HepG2 (cell line): ENCODE results near the gene CCT3. TPM values are rescaled to one million over a fixed set of nuclear protein-coding genes. Genes with fewer than 3 reads are reported as not detected.

Experiments
- FOXC1 ChIP-seq: sonication (generic); formaldehyde crosslinking; IDR thresholded peaks from 2 replicates; pipeline ENCODE4 v1.8.0; 2022; ENCODE audit warnings: mild to moderate bottlenecking, missing genetic modification reagents, borderline replicate concordance
- IRF2 ChIP-seq: IDR thresholded peaks from 2 replicates; pipeline ENCODE4 v1.6.1; 2018; ENCODE audit warnings: missing genetic modification reagents, missing compliant biosample characterization
- NFKBIZ ChIP-seq: IDR thresholded peaks from 2 replicates; pipeline ENCODE4 v1.6.1; 2018; ENCODE audit warnings: missing genetic modification reagents, missing compliant biosample characterization
- NKX3-1 ChIP-seq: sonication (generic); formaldehyde crosslinking; IDR thresholded peaks from 2 replicates; pipeline ENCODE4 v1.5.0; 2020; ENCODE audit warnings: missing genetic modification reagents
- RXRB ChIP-seq: IDR thresholded peaks from 2 replicates; pipeline ENCODE4 v1.6.1; 2016; ENCODE audit warnings: borderline replicate concordance, missing genetic modification reagents, missing compliant biosample characterization
- SCMH1 ChIP-seq: sonication (generic); formaldehyde crosslinking; IDR thresholded peaks from 2 replicates; pipeline ENCODE4 v1.9.0; 2021; ENCODE audit warnings: missing genetic modification reagents, mild to moderate bottlenecking, borderline replicate concordance
- SMAD3 ChIP-seq: sonication (generic); formaldehyde crosslinking; IDR thresholded peaks from 2 replicates; pipeline ENCODE4 v1.4.0; 2020; ENCODE audit warnings: missing genetic modification reagents
- ZKSCAN8 ChIP-seq: IDR thresholded peaks from 2 replicates; pipeline ENCODE4 v1.6.1; 2016; ENCODE audit warnings: borderline replicate concordance, missing genetic modification reagents, missing compliant biosample characterization
- ZNF205 ChIP-seq: IDR thresholded peaks from 2 replicates; pipeline ENCODE4 v1.6.1; 2018; ENCODE audit warnings: missing biosample characterization, missing genetic modification reagents
- ZNF713 ChIP-seq: sonication (generic); formaldehyde crosslinking; IDR thresholded peaks from 2 replicates; pipeline ENCODE4 v1.4.0; 2020; ENCODE audit warnings: mild to moderate bottlenecking, missing genetic modification reagents
- polyA plus RNA-seq, 8 experiments: library from polyadenylated mRNA; depleted of rRNA in 3 of 8; stranded (reverse) in 7 of 8; unstranded in 1 of 8; fragments of >200 nt; fragmentation: Illumina TruSeq in 4 of 8; extraction: Trizol in 4 of 8; gene quantifications; 2 replicates each; pipeline versions ENCODE4 v1.2.1 to v1.2.3, GENCODE V29; 2011 to 2016; ENCODE audit warnings: low read depth in 4 of 8, missing spikeins in 1 of 8, mixed read lengths in 1 of 8; ENCODE audit not compliant: insufficient read depth in 1 of 8
- total RNA-seq, 5 experiments: library from RNA; depleted of rRNA; stranded (reverse); fragments of >200 nt; fragmentation: Illumina TruSeq; extraction: Trizol; gene quantifications; 2 replicates each; pipeline ENCODE4 v1.2.3, GENCODE V29; 2016; ENCODE audit warnings: low read depth in 1 of 5
- TF ChIP-seq, protein P1 (sequence below), 2 experiments: sonication (generic) in 1 of 2; formaldehyde crosslinking in 1 of 2; IDR thresholded peaks; 2 replicates each; pipeline versions ENCODE4 v1.5.1 to v1.6.1; 2011 to 2020; ENCODE audit warnings: borderline replicate concordance in 1 of 2, low read depth in 1 of 2, low read length in 1 of 2, mild to moderate bottlenecking in 1 of 2, missing genetic modification reagents in 1 of 2, moderate library complexity in 1 of 2
- TF ChIP-seq, protein P2 (sequence below): sonication (generic); formaldehyde crosslinking; IDR thresholded peaks from 2 replicates; pipeline ENCODE4 v1.5.1; 2020; ENCODE audit warnings: mild to moderate bottlenecking, missing genetic modification reagents
- TF ChIP-seq, protein P3 (sequence below): sonication (generic); formaldehyde crosslinking; IDR thresholded peaks from 2 replicates; pipeline ENCODE4 v1.8.0; 2022; ENCODE audit warnings: missing genetic modification reagents, mild to moderate bottlenecking, moderate library complexity, borderline replicate concordance
- TF ChIP-seq, protein P4 (sequence below): sonication (generic); formaldehyde crosslinking; IDR thresholded peaks from 2 replicates; pipeline ENCODE4 v1.5.0; 2020; ENCODE audit warnings: mild to moderate bottlenecking, missing genetic modification reagents, borderline replicate concordance
- TF ChIP-seq, protein P5 (sequence below): IDR thresholded peaks from 2 replicates; pipeline ENCODE4 v1.6.1; 2016; ENCODE audit warnings: mild to moderate bottlenecking, missing biosample characterization, missing genetic modification reagents
- TF ChIP-seq, protein P6 (sequence below): sonication (generic); formaldehyde crosslinking; IDR thresholded peaks from 2 replicates; pipeline ENCODE4 v1.5.1; 2020; ENCODE audit warnings: missing genetic modification reagents, mild to moderate bottlenecking, borderline replicate concordance

Gene CCT3
- total and polyA plus RNA-seq, 2 of the 13 experiments (the other 11 are each of a cell fraction or from before 2014, with no cell fraction given) = 319 to 615 TPM

DNA sequence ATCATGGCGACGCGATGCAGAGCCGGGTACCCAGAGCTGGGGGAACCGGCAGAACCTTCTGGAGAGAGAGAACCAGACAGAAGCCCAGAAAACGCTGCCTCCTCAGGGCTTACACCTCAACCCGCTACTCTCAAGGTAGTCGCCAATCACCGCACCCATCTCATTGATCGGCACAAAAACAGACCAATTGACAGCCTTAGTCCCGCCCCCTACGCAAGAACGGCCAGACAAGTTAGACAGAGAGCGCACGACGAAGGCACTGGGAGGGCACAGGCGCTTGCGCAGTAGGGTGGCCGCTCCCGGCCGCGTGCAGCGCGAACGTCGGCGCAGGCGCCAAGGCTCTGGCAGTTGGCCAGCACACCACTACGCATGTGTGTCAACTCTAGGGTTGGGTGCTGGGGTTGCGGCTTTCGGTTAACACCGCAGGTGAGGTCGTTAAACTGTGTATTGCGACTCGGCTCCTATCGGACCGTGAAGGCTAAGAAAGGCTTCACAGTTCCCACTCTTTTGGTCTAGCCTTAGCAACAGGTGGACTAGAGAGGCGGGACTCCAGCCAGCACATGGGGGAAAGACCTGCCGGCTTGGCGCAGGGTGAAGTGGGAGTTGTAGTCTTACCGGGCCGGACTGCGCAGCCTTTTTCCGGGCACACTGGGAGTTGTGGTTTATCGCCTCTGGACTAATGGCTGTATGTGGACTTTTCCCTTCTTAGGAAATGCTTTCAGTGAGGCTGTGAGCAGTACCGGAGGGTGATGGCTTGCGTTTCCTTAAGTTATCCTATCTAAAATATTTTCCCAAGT is at the start of gene CCT3, which contains the start of gene TSACC (continued):
- TF ChIP-seq, protein P1, sequence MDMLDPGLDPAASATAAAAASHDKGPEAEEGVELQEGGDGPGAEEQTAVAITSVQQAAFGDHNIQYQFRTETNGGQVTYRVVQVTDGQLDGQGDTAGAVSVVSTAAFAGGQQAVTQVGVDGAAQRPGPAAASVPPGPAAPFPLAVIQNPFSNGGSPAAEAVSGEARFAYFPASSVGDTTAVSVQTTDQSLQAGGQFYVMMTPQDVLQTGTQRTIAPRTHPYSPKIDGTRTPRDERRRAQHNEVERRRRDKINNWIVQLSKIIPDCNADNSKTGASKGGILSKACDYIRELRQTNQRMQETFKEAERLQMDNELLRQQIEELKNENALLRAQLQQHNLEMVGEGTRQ (IDR thresholded peaks at IDR 0.05; ENCODE audit: low read depth, low read length) = no peak
- TF ChIP-seq, protein P1 (CRISPR knock-in tag; IDR thresholded peaks at IDR 0.05; ENCODE audit: borderline replicate concordance) = 0 out of 2 replicates have a peak, but pooled peaks have one; percentile 27
- TF ChIP-seq NKX3-1 (CRISPR knock-in tag) = no peak
- TF ChIP-seq, protein P2, sequence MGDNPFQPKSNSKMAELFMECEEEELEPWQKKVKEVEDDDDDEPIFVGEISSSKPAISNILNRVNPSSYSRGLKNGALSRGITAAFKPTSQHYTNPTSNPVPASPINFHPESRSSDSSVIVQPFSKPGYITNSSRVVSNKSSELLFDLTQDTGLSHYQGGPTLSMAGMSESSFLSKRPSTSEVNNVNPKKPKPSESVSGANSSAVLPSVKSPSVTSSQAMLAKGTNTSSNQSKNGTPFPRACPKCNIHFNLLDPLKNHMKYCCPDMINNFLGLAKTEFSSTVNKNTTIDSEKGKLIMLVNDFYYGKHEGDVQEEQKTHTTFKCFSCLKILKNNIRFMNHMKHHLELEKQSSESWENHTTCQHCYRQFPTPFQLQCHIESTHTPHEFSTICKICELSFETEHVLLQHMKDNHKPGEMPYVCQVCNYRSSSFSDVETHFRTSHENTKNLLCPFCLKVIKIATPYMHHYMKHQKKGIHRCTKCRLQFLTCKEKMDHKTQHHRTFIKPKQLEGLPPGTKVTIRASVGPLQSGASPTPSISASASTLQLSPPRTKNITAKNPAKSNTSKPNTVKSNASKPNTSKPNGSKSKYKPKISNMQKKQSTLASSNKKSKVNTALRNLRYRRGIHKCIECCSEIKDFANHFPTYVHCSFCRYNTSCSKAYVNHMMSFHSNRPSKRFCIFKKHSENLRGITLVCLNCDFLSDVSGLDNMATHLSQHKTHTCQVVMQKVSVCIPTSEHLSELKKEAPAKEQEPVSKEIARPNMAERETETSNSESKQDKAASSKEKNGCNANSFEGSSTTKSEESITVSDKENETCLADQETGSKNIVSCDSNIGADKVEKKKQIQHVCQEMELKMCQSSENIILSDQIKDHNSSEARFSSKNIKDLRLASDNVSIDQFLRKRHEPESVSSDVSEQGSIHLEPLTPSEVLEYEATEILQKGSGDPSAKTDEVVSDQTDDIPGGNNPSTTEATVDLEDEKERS (CRISPR knock-in tag) = no peak
- TF ChIP-seq SCMH1 = no peak
- TF ChIP-seq, protein P3, sequence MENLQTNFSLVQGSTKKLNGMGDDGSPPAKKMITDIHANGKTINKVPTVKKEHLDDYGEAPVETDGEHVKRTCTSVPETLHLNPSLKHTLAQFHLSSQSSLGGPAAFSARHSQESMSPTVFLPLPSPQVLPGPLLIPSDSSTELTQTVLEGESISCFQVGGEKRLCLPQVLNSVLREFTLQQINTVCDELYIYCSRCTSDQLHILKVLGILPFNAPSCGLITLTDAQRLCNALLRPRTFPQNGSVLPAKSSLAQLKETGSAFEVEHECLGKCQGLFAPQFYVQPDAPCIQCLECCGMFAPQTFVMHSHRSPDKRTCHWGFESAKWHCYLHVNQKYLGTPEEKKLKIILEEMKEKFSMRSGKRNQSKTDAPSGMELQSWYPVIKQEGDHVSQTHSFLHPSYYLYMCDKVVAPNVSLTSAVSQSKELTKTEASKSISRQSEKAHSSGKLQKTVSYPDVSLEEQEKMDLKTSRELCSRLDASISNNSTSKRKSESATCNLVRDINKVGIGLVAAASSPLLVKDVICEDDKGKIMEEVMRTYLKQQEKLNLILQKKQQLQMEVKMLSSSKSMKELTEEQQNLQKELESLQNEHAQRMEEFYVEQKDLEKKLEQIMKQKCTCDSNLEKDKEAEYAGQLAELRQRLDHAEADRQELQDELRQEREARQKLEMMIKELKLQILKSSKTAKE (CRISPR knock-in tag) = no peak
- no peak for TF ChIP-seq SMAD3 (CRISPR knock-in tag)
- no peak for TF ChIP-seq NFKBIZ (CRISPR knock-in tag)
- TF ChIP-seq, protein P4, sequence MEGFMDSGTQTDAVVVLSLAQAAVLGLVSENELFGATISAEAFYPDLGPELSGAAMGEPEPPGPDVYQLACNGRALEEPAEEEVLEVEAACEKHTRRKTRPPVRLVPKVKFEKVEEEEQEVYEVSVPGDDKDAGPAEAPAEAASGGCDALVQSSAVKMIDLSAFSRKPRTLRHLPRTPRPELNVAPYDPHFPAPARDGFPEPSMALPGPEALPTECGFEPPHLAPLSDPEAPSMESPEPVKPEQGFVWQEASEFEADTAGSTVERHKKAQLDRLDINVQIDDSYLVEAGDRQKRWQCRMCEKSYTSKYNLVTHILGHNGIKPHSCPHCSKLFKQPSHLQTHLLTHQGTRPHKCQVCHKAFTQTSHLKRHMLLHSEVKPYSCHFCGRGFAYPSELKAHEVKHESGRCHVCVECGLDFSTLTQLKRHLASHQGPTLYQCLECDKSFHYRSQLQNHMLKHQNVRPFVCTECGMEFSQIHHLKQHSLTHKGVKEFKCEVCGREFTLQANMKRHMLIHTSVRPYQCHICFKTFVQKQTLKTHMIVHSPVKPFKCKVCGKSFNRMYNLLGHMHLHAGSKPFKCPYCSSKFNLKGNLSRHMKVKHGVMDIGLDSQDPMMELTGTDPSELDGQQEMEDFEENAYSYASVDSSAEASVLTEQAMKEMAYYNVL (CRISPR knock-in tag) = no peak; the same call in 1 of the 2 replicates
- no peak for TF ChIP-seq FOXC1 (CRISPR knock-in tag)
- no peak; the same call in 1 of the 2 replicates for TF ChIP-seq ZKSCAN8 (CRISPR knock-in tag)
- TF ChIP-seq ZNF205 (CRISPR knock-in tag) = no peak
- peak; percentile 81 for TF ChIP-seq IRF2 (CRISPR knock-in tag)
- TF ChIP-seq ZNF713 (CRISPR knock-in tag) = no peak
- TF ChIP-seq, protein P5, sequence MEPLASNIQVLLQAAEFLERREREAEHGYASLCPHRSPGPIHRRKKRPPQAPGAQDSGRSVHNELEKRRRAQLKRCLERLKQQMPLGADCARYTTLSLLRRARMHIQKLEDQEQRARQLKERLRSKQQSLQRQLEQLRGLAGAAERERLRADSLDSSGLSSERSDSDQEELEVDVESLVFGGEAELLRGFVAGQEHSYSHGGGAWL (CRISPR knock-in tag) = no peak; the same call in 1 of the 2 replicates
- TF ChIP-seq RXRB (CRISPR knock-in tag) = peak; percentile 45; the same call in 1 of the 2 replicates
- TF ChIP-seq, protein P6, sequence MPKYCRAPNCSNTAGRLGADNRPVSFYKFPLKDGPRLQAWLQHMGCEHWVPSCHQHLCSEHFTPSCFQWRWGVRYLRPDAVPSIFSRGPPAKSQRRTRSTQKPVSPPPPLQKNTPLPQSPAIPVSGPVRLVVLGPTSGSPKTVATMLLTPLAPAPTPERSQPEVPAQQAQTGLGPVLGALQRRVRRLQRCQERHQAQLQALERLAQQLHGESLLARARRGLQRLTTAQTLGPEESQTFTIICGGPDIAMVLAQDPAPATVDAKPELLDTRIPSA = 0 out of 2 replicates have a peak, but pooled peaks have one; percentile 28
